Measurements from ENCODE around the gene SND1. TPM values are rescaled to one million over a fixed set of nuclear protein-coding genes. Genes with fewer than 3 reads are reported as not detected.

The SND1 gene
- polyA plus RNA-seq, 3 donors: 46.5 to 97.3 (median 79.8) TPM

DNA sequence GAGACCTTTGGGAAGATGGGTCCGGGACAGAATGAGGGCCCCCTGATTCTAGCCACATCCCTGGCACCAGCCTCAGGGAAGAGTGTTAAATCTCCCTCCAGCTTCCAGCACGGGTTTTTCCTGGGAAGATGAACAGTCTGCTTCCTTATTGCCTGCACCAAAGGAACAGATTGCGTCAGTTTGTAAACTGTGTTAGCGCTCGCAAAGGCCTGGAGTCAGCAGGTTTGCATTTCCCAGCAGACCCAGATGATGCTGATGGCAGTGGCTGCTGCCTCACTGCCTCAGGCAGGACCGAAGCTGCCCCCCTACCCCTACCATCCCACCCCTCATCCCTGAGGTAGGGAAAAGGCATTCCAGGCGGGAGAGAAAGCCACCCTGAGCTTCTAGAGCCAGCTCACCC lies 413.9 kb downstream of the SND1 start:
- no peak for DNase-seq
- Mint-ChIP-seq H3K9me3 (no peaks in the 10 kb centered on the region), H3K27me3 (ENCODE audit: low read depth in 3 of 3) (peaks cover 0 to 2% (median 0%) of the 10 kb centered on the region in 3 donors), H3K4me3 (no peak overlapping the region), H3K36me3 (peaks cover 26 to 58% of the 10 kb centered on the region in 2 donors), H3K4me1 (peaks cover 21% of the 10 kb centered on the region), H3K27ac (no peak overlapping the region)
- peaks cover 0 to 10% of the 10 kb centered on the region in 2 donors for H3K4me1 ChIP-seq (ENCODE audit: control insufficient read depth in 1 of 2, insufficient read depth in 2 of 2, low read length in 2 of 2)
- H3K9me3 ChIP-seq (replicated peaks in 1 of 2; ENCODE audit: control insufficient read depth in 1 of 2, insufficient read depth in 1 of 2, low read length in 2 of 2): no peaks in the 10 kb centered on the region
- TF ChIP-seq, protein P1, sequence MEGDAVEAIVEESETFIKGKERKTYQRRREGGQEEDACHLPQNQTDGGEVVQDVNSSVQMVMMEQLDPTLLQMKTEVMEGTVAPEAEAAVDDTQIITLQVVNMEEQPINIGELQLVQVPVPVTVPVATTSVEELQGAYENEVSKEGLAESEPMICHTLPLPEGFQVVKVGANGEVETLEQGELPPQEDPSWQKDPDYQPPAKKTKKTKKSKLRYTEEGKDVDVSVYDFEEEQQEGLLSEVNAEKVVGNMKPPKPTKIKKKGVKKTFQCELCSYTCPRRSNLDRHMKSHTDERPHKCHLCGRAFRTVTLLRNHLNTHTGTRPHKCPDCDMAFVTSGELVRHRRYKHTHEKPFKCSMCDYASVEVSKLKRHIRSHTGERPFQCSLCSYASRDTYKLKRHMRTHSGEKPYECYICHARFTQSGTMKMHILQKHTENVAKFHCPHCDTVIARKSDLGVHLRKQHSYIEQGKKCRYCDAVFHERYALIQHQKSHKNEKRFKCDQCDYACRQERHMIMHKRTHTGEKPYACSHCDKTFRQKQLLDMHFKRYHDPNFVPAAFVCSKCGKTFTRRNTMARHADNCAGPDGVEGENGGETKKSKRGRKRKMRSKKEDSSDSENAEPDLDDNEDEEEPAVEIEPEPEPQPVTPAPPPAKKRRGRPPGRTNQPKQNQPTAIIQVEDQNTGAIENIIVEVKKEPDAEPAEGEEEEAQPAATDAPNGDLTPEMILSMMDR (IDR thresholded peaks at IDR 0.05): no peak
- H3K36me3 ChIP-seq (replicated peaks in 1 of 2; ENCODE audit: control insufficient read depth in 1 of 2, insufficient read depth in 2 of 2, low read length in 2 of 2): peaks cover 12 to 78% of the 10 kb centered on the region in 2 donors
- H3K4me2 ChIP-seq (replicated peaks; ENCODE audit: extremely low read depth, low read length, poor library complexity, severe bottlenecking): no peak overlapping the region
- H3K9ac ChIP-seq (ENCODE audit: insufficient read depth, low read length, poor library complexity, severe bottlenecking): no peak overlapping the region
- no peaks in the 10 kb centered on the region for H3K79me2 ChIP-seq (ENCODE audit: insufficient read depth, low read length)
- intact Hi-C loops (cut with micrococcal nuclease): no loop called here
- H3K27me3 ChIP-seq (ENCODE audit: control insufficient read depth in 2 of 2, insufficient read depth in 2 of 2, low read length in 2 of 2): no peaks in the 10 kb centered on the region
- no peak overlapping the region for H3K4me3 ChIP-seq (replicated peaks in 1 of 3; ENCODE audit: low read depth in 2 of 3, low read length in 3 of 3)
- no peak overlapping the region for H2AFZ ChIP-seq (ENCODE audit: insufficient read depth, low read depth, low read length, poor library complexity, severe bottlenecking)
- H4K20me1 ChIP-seq (ENCODE audit: insufficient read depth, low read length): peaks cover 17% of the 10 kb centered on the region
- no peak overlapping the region for H3K27ac ChIP-seq (ENCODE audit: low read depth in 1 of 2, low read length in 2 of 2)
- 95% methylated on average over 7 of the region's 7 CpGs for WGBS (ENCODE audit: insufficient coverage)

DNA sequence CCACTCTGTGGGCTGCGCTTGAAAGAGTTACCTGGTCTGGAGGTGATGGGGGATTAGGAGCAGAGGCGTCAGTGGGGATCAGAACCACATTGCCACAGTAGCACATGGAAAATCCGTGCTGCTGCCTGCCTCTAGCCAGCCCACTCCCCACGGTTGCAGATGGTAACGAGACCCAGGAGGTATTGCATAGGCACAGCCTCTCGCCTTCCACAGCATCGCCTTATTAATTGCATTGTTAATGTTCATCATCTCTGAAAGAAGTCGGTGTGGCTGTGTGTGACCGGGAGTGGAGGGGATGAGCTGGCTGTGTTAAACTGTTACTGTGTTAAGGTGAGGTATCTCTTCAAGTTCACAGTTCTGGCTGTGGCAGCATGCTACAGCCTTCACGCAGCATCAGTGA lies 414.4 kb downstream of the SND1 start:
- over 99% methylated on average over 9 of the region's 10 CpGs for WGBS (ENCODE audit: insufficient coverage)

More for the DNA sequence above, 414.4 kb downstream of the SND1 start:
- no peaks in the 10 kb centered on the region for H3K27me3 ChIP-seq (ENCODE audit: control insufficient read depth in 2 of 2, insufficient read depth in 2 of 2, low read length in 2 of 2)
- H3K36me3 ChIP-seq (replicated peaks in 1 of 2; ENCODE audit: control insufficient read depth in 1 of 2, insufficient read depth in 2 of 2, low read length in 2 of 2): peaks cover 8 to 73% of the 10 kb centered on the region in 2 donors
- H3K4me3 ChIP-seq (replicated peaks in 1 of 3; ENCODE audit: low read depth in 2 of 3, low read length in 3 of 3): no peak overlapping the region
- H2AFZ ChIP-seq (ENCODE audit: insufficient read depth, low read depth, low read length, poor library complexity, severe bottlenecking): no peak overlapping the region
- H3K9ac ChIP-seq (ENCODE audit: insufficient read depth, low read length, poor library complexity, severe bottlenecking): no peak overlapping the region
- intact Hi-C loops (cut with micrococcal nuclease): no loop called here
- no peaks in the 10 kb centered on the region for H3K79me2 ChIP-seq (ENCODE audit: insufficient read depth, low read length)
- H3K9me3 ChIP-seq (replicated peaks in 1 of 2; ENCODE audit: control insufficient read depth in 1 of 2, insufficient read depth in 1 of 2, low read length in 2 of 2): no peaks in the 10 kb centered on the region
- Mint-ChIP-seq H3K9me3 (no peaks in the 10 kb centered on the region), H3K4me3 (no peak overlapping the region), H3K27me3 (ENCODE audit: low read depth in 3 of 3) (peaks cover 0 to 2% (median 0%) of the 10 kb centered on the region in 3 donors), H3K36me3 (peaks cover 22 to 56% of the 10 kb centered on the region in 2 donors), H3K4me1 (peaks cover 21% of the 10 kb centered on the region), H3K27ac (no peak overlapping the region)
- H3K4me1 ChIP-seq (ENCODE audit: control insufficient read depth in 1 of 2, insufficient read depth in 2 of 2, low read length in 2 of 2): peaks cover 0 to 10% of the 10 kb centered on the region in 2 donors
- H4K20me1 ChIP-seq (ENCODE audit: insufficient read depth, low read length): peaks cover 17% of the 10 kb centered on the region
- no peak overlapping the region for H3K27ac ChIP-seq (ENCODE audit: low read depth in 1 of 2, low read length in 2 of 2)
- TF ChIP-seq, protein P1 (IDR thresholded peaks at IDR 0.05): no peak
- H3K4me2 ChIP-seq (replicated peaks; ENCODE audit: extremely low read depth, low read length, poor library complexity, severe bottlenecking): no peak overlapping the region
- DNase-seq: no peak

Data from CD14-positive monocyte (primary cell).